CD4-positive, alpha-beta T cell treated with Interleukin-17A for 1 hour (primary cell): ENCODE measurements around the gene PAH.

Experiments used
- DNase-seq: peaks from one replicate; pipeline ENCODE4 v3.0.0-alpha.2; 2020

The PAH gene

DNA sequence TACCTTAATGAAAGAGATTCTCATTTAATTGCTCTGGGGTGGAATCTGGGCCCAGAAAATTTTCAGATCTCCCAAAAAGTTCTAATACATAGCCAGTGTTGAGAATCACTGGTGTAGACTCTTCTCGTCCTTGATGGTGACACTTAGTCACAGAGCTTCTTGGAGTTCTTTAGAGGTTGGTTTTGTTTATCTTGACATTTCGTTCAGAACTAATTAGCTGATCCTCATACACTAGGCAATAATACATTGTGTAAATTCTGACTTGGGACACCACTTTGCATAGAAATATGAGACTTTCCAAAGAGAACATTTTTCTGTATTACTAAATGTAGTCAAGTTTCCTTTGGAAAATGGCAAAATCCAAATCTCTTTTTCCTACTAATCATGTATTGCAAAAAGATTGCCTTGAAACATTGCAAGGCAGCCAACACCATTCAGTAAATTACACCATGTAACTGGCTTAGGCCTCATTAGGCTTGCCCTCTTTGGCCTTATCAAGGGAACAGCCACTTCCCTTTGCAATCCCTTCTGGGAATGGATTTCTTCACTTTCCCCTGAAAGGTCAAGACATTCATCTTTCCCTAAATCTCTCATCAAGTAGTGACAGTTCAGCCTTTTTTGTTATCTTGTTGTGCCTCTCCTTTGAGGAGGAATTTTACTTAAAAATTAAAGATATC lies 102.2 kb downstream of the PAH start:
- DNase-seq: no peak

DNA sequence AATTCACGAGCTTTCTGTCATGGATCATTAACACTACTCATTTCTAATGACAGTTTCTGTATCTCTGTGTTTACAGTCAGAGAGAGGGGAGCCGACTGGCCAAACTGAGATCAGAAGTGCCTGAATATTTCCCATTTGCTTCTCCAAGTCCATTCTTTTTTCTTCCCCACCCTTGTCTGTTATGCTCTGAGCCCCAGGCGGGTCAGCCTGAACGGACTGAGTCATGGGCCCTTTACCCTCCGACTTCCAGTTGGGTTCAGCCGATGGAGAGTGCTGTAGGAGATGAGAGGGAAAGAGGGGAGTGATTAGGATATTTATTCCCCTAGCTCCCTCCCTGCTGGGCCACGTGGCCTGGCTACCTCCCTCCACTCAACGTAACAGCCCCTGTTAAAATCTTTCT lies 104.7 kb downstream of the PAH start:
- DNase-seq: no peak

DNA sequence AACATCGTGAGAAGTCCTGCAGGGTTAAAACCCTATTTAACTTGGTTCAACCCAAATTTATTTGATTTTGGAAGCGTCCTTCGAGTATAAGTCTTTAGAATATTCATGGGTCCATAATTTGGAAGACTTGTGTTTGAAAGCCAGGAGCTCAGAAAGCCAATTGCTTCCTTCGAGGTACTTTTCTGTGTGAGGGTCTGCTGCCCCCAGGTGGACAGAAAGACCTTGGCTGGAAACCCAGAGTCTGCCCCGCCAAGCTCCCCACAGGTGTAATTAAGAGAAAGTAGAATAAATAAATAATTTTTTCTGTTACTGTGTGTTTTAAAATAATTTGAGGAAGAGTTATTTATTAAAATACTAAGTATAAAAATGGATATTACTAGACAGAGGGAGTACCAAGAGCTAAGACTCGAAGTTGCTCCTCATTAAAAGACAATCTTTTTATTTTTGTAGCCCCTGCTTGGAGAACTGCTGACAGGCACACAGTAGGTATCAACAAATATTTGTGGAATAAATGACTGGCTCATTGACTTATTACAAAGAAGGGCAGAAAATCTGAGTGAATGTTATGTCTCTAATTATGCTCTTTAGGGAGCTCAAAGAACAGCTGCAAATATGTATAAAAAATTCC lies 105.8 kb downstream of the PAH start:
- DNase-seq: no peak

DNA sequence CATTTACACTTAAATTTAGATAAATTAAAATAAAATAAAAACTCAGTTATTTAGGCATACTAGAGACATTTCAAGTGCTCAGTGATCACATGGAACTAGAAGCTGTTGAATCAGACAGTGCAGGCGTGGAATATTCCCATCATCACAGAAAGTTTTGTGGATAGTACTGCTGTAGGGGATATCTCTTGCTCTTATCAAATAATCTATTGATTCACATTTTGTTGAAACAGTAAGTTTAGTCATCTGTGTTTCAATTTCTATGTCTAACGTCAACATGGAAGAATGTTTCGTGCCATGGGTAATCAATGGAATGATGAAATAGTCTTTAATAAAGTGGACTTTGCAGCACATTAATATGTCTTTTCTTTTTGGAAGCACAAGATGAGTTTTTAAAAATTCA lies 108.6 kb downstream of the PAH start:
- no peak for DNase-seq

DNA sequence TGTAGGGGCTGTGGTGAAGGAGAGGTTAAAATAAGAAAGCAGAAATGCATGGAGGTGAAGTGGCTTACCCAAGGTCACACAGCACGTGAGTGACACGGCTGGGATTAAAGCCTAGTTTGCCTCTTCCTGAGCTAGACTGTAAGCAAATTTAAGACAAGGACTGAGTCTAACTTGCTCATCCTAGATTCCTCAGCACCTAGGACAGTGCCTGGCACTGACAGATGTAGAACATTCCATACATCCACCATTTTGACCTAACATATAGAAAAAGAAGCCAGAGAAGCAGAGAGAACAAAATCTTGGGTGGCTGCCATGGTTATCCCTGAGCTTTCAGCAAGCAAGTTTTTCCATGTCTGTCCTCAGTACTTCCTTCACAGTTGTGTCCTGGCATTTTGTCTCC lies 110.5 kb downstream of the PAH start:
- no peak for DNase-seq

DNA sequence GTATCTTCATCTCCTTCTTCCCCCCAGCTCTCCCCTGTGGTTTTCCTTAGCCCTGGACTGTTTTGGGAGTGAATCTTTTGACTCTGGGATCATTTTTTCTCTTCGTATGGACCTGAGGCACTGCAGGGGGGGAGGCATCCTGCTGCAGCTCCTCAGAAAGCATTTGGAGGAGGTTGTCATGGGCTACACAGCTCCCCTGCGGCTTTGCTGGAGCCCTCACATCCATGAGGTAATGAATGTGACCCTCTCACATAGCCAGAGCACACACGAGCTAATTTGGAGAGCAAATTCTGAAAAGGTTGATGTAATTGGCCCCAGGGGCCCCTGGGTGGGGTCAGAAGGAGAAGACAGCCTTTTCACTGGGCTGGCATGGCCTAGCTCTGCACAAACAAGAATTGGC lies 110.9 kb downstream of the PAH start:
- DNase-seq: no peak

DNA sequence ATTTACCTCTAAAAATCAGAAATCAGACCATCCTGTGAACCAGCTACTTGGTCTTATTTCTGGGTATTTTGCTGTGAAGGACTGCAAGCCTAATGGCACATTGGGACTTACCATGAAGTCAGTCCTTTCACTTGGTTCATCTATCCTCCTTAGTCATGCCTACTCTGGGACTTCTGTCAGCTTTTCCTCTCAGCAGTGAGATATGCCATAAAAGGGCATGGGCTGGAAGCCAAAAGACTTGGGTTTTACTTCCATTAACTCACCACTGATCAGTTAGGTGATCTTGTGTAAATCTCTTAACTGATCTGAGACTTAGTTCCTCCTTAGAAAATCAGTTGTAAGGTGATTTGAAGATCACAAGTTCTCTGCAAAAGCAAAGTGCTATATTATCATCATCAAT lies 116.5 kb downstream of the PAH start:
- no peak for DNase-seq

DNA sequence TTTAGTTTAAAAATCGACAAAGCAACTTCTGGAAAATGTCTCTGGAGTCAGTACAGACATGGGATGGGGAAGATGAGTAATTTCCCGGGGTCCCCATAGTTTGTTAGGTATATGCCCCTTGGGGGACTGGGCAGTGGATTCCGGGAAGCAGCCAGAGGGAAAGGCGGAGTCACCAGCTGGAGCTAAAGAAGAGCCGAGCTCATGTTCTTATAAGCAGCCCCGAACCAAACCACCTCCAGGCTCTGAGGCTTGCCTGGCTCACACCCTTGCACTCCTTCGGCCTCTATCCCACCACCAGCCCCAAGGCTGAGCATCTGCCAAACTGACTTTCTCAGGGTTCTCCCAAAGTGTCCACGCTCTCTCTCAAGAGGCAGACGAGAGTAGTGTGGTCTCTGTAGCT lies 117.8 kb downstream of the PAH start:
- DNase-seq: no peak

DNA sequence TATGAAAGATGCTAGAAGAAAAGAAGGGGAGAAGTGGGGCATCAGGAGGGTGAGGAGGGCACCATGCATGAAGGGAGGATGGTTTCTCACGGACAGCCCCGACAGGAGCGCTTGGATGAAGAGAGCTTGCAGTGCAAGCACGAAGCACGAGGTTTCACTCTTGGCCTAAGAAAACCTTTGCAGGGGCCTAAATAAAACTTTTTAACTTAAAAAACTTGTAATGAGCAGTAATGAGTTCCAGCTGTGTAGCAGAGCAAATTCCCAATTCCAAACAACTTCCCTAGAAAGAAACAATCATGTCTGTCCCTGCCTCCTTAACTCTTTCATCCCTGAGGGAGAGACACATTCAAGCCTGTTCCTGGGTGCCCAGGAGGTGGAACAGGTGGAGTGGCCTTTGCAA lies 119.5 kb downstream of the PAH start:
- DNase-seq: no peak

DNA sequence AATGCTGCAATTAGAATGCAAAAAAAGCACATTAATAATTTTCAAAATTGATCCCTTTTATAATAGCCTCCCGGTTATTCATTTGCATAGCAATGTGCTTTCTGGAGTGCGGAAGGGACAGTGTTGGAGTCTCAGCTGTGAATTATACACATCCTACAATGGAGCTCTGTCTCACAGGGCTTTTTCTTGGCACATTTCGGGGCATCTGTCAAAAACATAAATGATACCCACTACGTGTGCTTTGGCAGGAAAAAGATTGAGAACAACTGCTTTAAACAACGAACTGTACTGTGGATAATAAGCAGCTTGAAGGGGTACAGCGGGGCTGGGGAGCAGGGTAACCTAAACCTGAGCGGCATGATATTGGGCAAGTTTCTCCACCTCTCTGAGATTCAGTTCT lies 123.1 kb downstream of the PAH start:
- no peak for DNase-seq
